ENCODE measurements around the gene ZSWIM9.

Gene ZSWIM9

DNA sequence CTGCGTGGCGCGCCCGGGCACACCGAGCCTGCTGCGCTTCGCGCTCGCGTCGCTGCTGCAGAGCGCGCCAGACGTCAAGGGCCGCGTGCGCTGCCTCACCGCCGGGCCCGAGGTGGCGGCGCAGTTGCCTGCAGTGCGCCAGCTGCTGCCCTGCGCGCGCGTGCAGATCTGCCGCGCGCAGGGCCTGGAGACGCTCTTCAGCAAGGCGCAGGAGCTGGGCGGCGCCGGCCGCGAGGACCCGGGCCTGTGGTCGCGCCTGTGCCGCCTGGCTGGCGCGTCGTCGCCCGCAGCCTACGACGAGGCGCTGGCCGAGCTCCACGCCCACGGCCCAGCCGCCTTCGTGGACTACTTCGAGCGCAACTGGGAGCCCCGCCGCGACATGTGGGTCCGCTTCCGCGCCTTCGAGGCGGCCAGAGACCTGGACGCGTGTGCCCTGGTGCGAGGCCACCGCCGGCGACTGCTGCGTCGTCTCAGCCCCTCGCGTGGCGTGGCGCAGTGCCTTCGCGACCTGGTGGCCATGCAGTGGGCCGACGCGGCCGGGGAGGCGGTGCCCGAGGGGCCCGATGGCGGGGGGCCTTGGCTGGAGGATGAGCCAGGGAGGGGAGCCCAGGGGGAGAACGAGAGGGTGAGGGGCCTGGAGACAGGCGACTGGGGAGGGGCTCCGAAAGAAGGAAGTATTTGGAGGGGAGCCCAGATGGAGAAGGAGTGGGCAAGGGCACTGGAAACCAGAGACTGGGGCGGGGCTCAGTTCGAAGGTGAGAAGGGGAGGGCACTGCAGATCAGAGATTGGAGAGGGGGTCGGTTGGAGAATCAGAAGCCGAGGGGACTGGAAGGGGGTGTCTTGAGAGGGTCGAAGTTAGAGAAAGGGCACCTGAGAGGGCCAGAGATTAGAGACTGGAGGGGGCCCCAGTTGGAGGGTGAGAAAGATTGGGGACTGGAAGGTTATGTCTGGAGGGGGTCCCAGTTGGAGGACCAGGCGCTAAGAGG, 24.7 kb downstream of the ZSWIM9 start:
- no peak overlapping the region for H3K4me3 ChIP-seq (ENCODE audit: low read depth, low read length)
- TF ChIP-seq, protein P1, sequence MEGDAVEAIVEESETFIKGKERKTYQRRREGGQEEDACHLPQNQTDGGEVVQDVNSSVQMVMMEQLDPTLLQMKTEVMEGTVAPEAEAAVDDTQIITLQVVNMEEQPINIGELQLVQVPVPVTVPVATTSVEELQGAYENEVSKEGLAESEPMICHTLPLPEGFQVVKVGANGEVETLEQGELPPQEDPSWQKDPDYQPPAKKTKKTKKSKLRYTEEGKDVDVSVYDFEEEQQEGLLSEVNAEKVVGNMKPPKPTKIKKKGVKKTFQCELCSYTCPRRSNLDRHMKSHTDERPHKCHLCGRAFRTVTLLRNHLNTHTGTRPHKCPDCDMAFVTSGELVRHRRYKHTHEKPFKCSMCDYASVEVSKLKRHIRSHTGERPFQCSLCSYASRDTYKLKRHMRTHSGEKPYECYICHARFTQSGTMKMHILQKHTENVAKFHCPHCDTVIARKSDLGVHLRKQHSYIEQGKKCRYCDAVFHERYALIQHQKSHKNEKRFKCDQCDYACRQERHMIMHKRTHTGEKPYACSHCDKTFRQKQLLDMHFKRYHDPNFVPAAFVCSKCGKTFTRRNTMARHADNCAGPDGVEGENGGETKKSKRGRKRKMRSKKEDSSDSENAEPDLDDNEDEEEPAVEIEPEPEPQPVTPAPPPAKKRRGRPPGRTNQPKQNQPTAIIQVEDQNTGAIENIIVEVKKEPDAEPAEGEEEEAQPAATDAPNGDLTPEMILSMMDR (IDR thresholded peaks at IDR 0.05; ENCODE audit: borderline replicate concordance, insufficient read depth, low read depth, low read length) = no peak

DNA sequence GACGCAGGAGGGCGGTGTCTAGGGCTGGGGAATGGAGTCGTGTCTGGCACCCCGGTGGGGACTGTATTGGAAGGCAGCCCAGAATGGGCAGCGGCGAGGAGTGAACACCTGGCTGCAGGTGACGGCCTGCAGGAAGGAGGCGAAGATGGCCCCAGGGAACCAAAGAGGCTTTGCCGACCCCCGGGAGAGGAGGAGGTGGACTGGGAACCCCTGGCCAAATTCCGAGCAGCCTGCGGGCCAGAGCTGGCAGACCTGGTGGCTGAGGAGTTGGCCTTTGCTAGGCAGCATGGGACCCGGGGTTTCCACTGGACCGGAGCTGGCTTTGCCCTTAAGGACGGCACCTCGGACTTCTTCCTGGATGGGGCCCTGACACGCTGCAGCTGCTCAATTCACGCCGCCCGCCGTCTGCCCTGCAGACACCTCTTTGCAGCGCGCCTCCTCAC, 25.9 kb downstream of the ZSWIM9 start:
- H3K4me3 ChIP-seq (ENCODE audit: low read depth, low read length) = no peak overlapping the region
- TF ChIP-seq, protein P1 (IDR thresholded peaks at IDR 0.05; ENCODE audit: borderline replicate concordance, insufficient read depth, low read depth, low read length) = no peak

DNA sequence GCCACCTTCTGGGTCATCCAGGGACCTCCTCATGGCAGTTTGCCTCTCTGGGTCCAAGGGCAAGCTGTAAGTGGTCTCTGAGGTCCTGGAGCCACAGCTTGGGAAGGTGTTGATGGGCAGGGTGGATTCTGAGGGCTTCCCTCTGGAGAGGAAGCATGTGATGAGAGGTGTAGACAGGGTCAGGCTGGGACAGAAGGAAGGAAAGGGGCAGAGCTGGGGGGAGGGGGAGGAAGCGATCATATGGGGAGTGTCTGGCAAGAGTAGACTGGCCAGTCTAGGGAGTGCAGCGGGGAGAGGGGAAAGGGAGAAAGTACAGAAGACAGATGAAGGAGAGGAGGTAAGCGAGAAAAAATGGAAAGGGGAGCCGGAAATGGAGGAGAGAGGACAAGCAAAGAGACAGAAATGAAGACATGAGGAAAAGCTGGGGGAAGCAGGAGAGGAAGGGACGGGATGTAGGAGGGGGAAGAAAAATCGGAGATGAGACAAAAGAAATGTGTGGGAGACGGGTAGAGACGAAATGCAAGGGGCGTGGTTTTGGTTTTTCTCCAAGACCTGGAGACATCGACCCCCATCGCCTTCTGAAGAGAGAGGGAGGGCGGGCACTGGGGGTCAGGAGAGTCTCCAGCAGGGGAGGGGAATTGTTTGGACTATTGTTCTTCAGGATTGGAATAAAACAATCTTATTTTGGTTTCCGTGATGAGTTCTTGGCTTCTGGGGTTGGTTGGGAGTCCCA, 26.6 kb downstream of the ZSWIM9 start:
- no peak overlapping the region for H3K4me3 ChIP-seq (ENCODE audit: low read depth, low read length)
- TF ChIP-seq, protein P1 (IDR thresholded peaks at IDR 0.05; ENCODE audit: borderline replicate concordance, insufficient read depth, low read depth, low read length) = no peak

DNA sequence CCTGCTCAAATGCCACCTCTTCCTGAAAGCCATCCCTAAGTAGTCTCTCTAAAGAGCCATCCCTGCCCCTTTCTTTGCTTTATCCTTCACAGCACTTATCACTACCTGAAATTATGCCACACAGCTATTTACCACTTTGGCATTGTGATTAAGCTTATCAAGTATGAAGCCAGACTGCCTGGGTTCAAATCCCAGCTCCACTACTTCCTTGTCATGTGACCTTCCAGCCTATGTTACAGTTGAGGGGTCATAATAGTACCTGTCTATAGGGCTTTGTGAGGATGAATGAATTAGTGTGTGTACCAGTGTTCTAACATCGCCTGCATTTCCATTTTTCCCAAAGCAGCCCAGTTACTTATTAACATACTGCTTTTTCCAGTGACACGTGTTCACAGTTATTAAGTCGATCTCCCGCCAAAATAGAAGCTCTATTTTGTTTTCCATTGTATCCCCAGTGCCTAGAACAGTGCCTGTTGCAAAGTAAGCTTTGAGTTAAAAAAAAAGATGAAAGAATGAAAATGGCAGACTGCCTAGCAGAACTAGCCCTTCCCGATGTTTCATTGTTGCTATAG, 32.8 kb downstream of the ZSWIM9 start:
- TF ChIP-seq, protein P1 (IDR thresholded peaks at IDR 0.05; ENCODE audit: borderline replicate concordance, insufficient read depth, low read depth, low read length) = no peak

DNA sequence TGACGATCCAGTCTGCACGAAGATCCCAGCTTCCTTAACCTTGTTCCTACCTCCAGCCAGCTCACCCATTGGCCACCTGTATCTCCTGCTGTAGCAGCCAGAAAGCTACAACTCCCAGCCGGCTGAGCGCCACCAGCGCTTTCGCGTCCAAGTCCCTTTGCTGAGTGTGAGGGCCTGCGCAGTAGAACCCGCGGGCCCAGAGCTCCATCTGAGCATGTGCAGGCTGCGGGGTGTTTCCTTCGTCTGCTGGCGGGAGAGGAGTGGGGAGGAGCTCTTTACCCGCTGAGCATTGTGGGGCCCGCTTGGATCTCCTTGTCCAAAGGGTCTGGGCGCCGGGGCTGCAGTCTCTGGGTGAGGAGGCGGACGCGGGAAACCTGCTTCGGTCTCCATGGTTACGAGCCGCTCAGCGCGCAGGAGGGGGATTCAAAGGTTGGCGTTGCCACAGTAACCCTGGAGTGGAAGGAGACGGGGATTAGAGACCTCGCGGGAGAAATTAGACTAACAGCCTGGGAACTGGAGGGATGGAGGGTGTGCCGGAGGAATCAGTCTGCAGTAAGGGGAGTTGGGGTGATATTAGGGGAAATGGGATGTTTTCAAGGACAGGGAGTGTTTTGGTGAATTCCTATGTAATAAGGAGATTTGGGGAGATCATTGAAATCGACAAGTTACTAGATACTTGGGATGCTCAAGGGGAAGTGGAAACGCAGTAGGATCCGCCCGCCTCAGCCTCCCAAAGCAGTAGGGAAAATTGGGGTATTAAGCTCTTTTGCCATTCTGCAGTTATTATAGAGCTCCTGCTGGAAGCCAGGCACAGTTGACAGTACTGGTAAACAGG, 33.5 kb downstream of the ZSWIM9 start:
- TF ChIP-seq, protein P1 (IDR thresholded peaks at IDR 0.05; ENCODE audit: borderline replicate concordance, insufficient read depth, low read depth, low read length) = no peak
- H3K4me3 ChIP-seq (ENCODE audit: low read depth, low read length) = peak overlapping the region; percentile 70

More for the DNA sequence above, 32.8 kb downstream of the ZSWIM9 start:
- H3K4me3 ChIP-seq (ENCODE audit: low read depth, low read length) = peak overlapping the region; percentile 70

DNA sequence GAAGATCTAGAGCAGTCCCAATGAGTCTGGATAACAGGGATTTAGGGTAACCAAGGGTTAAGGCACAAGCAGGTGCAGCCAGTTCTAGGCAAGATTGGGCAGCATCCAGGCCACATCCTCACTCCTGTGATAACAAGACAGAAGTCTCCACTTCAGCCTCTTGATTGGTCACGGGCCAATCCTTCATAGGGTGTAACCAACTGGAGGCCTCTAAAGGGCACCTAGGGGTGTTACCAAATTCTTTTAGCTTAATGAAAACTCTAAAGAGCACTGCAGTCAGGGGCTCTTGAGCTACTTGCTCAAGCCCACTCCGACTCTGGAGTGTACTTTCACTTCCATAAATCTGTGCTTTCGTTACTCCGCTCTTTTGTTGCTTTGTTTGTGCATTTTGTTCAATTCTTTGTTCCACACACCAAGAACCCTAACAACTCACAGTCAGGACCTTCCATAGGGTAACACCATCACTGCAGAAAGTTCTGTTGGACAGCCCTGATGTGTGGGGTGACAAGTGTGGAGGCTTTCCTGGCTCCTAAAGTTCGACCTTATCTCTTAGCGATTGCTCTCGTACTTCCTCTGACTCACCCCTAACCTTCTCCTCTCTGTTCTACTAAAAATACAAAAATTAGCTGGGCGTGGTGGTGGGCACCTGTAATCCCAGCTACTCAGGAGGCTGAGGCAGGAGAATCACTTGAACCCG, 36.1 kb downstream of the ZSWIM9 start:
- TF ChIP-seq, protein P1 (IDR thresholded peaks at IDR 0.05; ENCODE audit: borderline replicate concordance, insufficient read depth, low read depth, low read length) = no peak
- no peak overlapping the region for H3K4me3 ChIP-seq (ENCODE audit: low read depth, low read length)
